GOT3 (cell line): ENCODE measurements around the gene HOXB5.

ENCODE experiments used
- DNase-seq: peaks from one replicate; lab custom pipeline; 2025; ENCODE audit warnings: mixed read lengths; lab: John Stamatoyannopoulos, UW

Gene HOXB5

GRCh38 chr17:48615963-48616716, 22.6 kb upstream of the HOXB5 start:
- DNase-seq: no peak

- no peak for DNase-seq
Measured at GRCh38 chr17:48615047-48615962, 21.7 kb upstream of the HOXB5 start, which contains the start of gene HOXB8. Gene HOXB8, minus strand, starts transcription at chr17:48615292. Its CDS starts 588 bp downstream, at chr17:48614704.

DNA sequence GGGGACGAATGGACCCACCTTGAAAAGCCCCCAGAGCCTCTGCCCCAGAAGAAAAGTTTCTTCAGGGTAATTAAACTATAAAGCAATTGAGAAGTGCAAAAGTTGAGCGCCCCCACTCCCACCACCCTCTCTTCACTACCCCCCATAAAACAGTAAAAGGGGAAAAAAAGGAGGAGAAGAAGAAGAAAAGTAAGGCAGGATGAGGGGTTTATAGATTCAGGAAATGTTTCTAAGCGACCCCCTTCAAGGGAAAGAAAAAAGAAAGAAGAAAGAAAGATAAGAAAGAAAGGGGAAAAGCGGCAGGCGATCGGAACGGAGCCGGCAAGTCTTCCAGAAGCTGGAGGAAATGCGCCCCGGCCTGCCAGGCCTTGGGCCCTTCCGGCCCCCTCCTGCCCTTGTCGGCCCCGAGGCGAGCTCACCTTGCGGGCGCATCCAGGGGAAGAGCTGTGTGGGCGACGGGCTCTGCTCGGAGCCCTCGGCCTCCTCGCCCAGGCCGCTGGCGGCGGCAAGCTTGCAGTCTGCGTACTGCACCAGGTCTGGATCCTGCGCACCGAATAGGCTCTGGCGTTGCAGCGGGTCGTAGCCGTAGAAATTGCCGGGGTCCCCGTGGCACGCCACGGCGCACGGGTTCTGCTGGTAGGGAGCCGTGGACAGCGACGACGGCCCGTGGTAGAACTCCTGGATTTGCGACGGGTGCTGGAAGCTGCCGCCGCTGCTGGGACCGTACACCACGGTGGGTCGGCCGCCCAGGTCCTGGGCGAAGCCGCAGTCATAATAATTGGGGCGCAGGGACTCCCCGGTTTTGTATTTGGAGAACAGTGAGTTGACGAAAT, 20.5 kb upstream of the HOXB5 start:
- DNase-seq: no peak

DNA sequence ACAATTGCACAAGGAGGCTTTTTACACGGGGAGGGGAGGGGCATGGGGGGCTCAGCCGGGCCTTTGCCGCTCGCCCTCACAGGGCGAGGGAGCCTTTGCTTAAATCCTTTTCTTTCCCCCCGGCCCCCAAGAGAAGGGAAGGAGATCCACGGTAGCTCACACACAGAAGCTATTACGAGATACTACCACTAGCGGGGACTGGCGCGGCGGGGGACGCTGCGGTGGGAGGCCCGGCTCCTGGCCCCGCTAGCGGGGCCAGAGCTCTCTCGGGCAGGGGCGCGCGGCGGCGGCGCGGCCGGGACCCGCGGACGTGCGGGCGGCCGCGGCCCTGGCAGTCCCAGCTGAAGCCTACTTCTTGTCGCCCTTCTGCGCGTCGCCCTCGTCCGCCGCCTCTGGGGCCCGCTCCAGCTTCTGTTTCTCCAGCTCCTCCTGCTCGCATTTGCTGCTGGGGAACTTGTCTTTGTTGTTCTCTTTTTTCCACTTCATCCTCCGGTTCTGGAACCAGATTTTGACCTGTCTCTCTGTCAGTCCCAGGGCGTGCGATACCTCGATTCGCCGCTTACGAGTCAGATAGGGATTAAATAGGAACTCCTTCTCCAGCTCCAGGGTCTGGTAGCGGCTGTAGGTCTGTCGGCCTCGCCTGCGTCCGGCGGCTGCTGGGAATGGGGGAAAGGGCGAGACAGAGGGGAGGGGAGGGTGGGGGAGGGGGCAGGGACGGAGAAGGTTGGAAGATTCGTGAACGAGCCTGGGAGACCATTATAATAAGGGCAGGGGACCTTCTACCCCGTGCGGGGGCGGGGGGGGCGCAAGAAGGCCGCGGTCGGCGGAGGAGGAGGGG, 19.5 kb upstream of the HOXB5 start:
- DNase-seq: no peak

GRCh38 chr17:48612456-48612853, 18.9 kb upstream of the HOXB5 start:
- DNase-seq: no peak

DNA sequence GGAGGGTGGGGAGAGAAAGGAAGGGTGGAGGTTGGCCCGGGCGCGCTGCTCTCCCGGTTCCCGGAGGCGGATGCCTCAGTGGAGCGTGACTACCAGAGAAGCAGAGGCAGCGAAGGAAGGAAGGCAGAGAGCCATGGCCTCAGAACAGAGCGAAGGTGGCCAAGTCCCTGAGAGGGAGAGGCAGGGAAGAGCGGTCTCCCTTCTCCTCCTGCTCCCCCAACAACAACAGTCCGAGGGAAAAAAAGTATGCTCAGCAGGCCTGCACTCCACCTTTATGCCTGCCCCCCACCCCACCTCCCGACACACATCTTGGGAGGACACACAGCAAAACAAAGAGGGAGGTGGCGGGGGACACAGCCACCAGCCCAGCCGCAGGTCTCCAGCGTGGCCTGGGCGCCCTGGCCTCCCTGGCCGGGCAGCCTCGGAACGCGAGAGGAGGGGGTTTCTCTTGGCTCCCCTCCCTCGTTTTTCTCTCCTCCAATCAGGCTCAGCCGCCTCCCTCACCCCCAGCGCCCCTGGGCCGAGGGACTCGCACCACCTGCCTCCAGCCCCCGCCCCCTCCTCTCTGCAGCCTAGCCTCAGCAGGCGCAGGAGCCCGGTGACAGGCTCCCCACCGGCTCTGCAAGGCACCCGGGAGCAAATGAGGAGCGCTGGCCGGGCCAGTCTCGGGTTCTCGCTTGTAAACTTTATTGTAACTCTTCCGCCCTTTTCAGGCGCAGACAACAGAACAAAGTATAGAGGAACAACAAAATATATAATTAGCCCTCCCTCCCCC, 18.3 kb upstream of the HOXB5 start:
- DNase-seq: no peak

DNA sequence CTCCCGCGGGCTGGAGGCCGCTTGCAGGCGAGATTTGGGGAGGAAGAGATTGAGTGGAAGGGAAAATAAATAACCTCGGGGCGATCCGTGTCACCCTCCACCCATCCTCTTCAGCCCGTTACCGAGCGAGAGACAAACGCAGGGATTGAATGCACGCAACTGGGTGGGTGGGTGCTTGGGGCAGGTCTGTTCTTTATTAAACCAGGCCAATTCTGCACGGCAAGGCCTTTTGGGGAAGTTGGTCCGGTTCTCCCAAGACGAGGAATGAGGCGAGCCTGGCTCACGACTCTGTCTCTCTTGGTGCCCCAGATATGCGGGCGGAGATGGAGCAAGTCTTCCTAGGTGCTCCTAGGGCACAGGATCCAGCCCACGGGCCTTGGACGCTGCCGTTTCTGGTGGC, 17.6 kb upstream of the HOXB5 start:
- no peak for DNase-seq

GRCh38 chr17:48610282-48611211, 17.0 kb upstream of the HOXB5 start, which contains the start of gene HOXB7:
Gene HOXB7, minus strand, starts transcription at chr17:48611017. Its CDS starts 99 bp downstream, at chr17:48610918.
- no peak for DNase-seq

GRCh38 chr17:48609759-48610281, 16.2 kb upstream of the HOXB5 start:
- no peak for DNase-seq

GRCh38 chr17:48609033-48609432, 15.5 kb upstream of the HOXB5 start:
- no peak for DNase-seq

DNA sequence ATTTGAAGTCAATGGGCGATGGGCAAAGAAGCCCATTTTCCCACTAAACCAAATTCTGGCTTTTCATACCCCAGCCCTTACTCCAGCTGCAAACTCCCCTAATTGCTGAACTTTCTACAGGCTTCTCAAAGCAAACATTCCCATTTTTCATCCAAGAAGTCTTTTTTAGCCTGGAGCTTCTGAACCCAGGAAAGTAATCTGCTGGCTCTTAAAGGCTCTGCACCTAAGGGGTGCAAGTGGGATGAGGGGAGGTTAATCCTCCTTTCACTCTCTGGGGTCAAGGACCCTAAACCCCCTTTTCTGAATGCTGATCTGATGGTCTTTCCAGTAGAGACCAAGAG, 14.9 kb upstream of the HOXB5 start:
- DNase-seq: no peak

- no peak for DNase-seq
Measured at GRCh38 chr17:48606892-48607614, 13.5 kb upstream of the HOXB5 start.

DNA sequence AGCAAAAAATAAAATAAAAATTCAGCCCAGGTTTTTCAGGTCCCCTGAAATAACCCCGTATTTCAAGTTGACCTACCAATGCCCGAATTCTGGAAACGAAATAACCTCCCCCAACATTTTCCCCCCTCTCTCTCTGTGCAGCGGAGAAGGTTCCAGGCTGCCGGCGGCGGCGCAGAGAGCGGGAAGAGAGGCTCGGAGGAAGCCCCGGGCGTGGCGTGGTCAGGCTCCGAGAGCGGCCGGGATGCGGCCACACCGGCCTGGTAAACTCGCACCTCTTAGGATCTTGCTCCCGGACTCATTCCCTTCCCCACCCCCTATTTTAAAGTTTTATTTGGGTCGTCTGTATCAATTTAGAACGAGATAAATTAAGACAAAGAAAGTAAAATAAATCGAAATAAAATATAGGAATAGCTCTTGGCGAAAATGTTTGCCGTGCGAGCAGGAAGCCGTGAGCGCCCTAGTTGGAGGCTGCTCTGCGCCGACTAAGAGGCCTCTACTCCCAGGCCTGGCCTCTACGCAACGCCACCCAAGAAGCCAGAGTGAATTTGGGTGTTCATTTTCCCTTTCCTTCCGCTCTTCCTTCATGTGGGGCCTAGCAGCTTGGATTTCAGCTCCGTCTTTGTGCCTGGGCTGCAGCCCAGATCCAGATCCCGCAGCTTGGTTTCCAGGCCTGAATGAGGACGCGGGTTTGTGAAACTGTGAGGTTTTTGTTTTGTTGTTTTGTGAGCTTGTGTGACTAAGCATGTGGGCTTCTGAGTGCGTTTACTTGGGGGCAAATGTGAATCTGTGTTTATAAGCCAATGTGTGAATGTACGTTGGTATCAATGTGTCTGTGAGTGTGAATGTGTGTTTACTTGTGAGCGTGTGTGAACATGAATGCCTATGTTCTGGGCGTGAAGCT, 12.7 kb upstream of the HOXB5 start:
- no peak for DNase-seq

- no peak for DNase-seq
Measured at GRCh38 chr17:48605409-48605919, 11.9 kb upstream of the HOXB5 start.

- no peak for DNase-seq
Measured at GRCh38 chr17:48604770-48605329, 11.3 kb upstream of the HOXB5 start, which contains the start of gene HOXB6. Gene HOXB6, minus strand, starts transcription at chr17:48604986. Its CDS starts 6,836 bp downstream, at chr17:48598150.

DNA sequence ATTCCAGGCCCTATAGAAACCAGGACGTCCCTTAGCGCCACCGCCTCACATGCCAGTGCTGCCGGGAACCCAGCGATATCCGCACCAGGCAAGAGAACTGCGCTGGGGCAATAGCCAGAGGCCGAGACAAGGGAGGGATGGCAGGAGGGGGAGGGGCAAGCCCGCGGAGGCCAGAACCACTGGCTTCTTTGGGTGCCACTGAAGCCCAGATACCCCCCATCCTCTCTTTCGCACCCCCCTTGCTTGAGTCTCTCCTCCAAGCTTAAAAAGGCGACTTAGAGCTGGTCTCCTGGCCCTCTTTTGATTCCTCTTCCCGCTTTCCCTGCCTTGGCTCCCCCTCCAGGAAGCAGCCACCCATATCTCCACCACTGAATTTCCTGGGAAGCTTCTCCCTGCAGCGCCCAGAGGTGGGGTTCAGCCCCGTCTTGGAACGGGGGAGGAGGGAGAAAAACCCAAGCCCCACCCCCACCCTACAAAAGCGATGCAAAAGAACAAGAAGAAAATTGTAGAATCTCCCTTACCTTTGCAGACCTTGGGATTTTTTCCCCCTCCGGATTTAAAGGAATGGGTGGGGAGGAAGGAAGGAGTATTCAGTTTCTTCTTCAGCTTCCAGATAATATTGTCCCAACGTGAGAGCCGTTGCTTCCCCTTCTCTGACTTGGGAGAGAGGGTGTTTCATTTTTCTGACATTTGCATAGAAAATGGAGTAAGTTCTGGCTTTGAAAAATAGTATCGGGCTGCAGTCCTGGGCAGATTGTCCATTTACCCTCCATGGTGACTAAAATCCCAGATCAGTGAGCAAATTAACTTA, 10.6 kb upstream of the HOXB5 start:
- DNase-seq: peak; percentile 17
